ENCODE data around the gene MRPL45. TPM values are rescaled to one million over a fixed set of nuclear protein-coding genes. Genes with fewer than 3 reads are reported as not detected.

MRPL45 gene
- total RNA-seq, 1 donor from 2014 or later, result 34.3 TPM

- peak within 1 kb of the TSS; percentile 82 for H3K4me3 ChIP-seq (ENCODE audit: insufficient read depth, low read depth, low read length)
- H3K36me3 Mint-ChIP-seq (ENCODE audit: low read depth, unreplicated experiment), result no peaks in the 10 kb centered on the region
- H3K27me3 Mint-ChIP-seq (ENCODE audit: low read depth, unreplicated experiment), result peaks cover 2% of the 10 kb centered on the region
- FAIRE-seq, result no peak
- H3K9me3 ChIP-seq (ENCODE audit: insufficient read depth, low read depth, low read length), result no peaks in the 10 kb centered on the region
- H3K36me3 ChIP-seq (ENCODE audit: insufficient read depth, low read length), result no peaks in the 10 kb centered on the region
- peak; percentile 84 for DNase-seq (ENCODE audit: low read depth)
- H3K79me2 ChIP-seq (ENCODE audit: insufficient read depth, low read length), result peaks cover 45% of the 10 kb centered on the region
- peaks cover 39% of the 10 kb centered on the region for H4K20me1 ChIP-seq (ENCODE audit: insufficient read depth, low read length)
- no peaks in the 10 kb centered on the region for H3K9me3 Mint-ChIP-seq (ENCODE audit: unreplicated experiment)
- peak within 1 kb of the TSS; percentile 96 for H3K4me2 ChIP-seq (ENCODE audit: low read length)
- peak within 1 kb of the TSS; percentile 91 for H3K4me3 Mint-ChIP-seq (ENCODE audit: unreplicated experiment)
- peak within 1 kb of the TSS; percentile 78 for H3K9ac ChIP-seq (ENCODE audit: low read length)
- peaks cover 15% of the 10 kb centered on the region for H3K4me1 ChIP-seq (ENCODE audit: insufficient read depth, low read length)
- H3K27ac ChIP-seq (ENCODE audit: low read depth, low read length), result peak within 1 kb of the TSS; percentile 80
- no peaks in the 10 kb centered on the region for H3K27me3 ChIP-seq (ENCODE audit: insufficient read depth, low read length)
- TF ChIP-seq EZH2 (IDR thresholded peaks at IDR 0.05; ENCODE audit: insufficient read depth, low read length), result no peak
- TF ChIP-seq CTCF (IDR thresholded peaks at IDR 0.05; ENCODE audit: insufficient read depth, low read depth, low read length), result no peak
- peak within 1 kb of the TSS; percentile 96 for H3K27ac Mint-ChIP-seq (ENCODE audit: unreplicated experiment)
- H2AFZ ChIP-seq (ENCODE audit: low read depth, low read length), result peak within 1 kb of the TSS; percentile 95
- peaks cover 14% of the 10 kb centered on the region for H3K4me1 Mint-ChIP-seq (ENCODE audit: low read depth, unreplicated experiment)
Measured at GRCh38 chr17:38351412-38352222, 54.6 kb downstream of the MRPL45 start, which contains the start of gene SOCS7. SOCS7 (plus strand) TSS chr17:38351844; CDS start chr17:38352053, 209 bp downstream.

GRCh38 chr17:38352245-38353085, 55.5 kb downstream of the MRPL45 start:
- Histone ChIP-seq H4K20me1 (ENCODE audit: insufficient read depth, low read length) (peaks cover 47% of the 10 kb centered on the region), H3K79me2 (ENCODE audit: insufficient read depth, low read length) (peaks cover 53% of the 10 kb centered on the region), H3K4me1 (ENCODE audit: insufficient read depth, low read length) (peaks cover 15% of the 10 kb centered on the region), H3K27me3 (ENCODE audit: insufficient read depth, low read length) (no peaks in the 10 kb centered on the region), H3K4me2 (ENCODE audit: low read length) (peak overlapping the region; percentile 96), H2AFZ (ENCODE audit: low read depth, low read length) (peak overlapping the region; percentile 62), H3K27ac (ENCODE audit: low read depth, low read length) (peak overlapping the region; percentile 56), H3K4me3 (ENCODE audit: insufficient read depth, low read depth, low read length) (peak overlapping the region; percentile 82), H3K9me3 (ENCODE audit: insufficient read depth, low read depth, low read length) (no peaks in the 10 kb centered on the region), H3K36me3 (ENCODE audit: insufficient read depth, low read length) (no peaks in the 10 kb centered on the region), H3K9ac (ENCODE audit: low read length) (peak overlapping the region; percentile 78)
- Mint-ChIP-seq H3K9me3 (ENCODE audit: unreplicated experiment) (no peaks in the 10 kb centered on the region), H3K4me1 (ENCODE audit: low read depth, unreplicated experiment) (peaks cover 16% of the 10 kb centered on the region), H3K4me3 (ENCODE audit: unreplicated experiment) (peak overlapping the region; percentile 89), H3K27ac (ENCODE audit: unreplicated experiment) (peak overlapping the region; percentile 48), H3K36me3 (ENCODE audit: low read depth, unreplicated experiment) (no peaks in the 10 kb centered on the region), H3K27me3 (ENCODE audit: low read depth, unreplicated experiment) (peaks cover 2% of the 10 kb centered on the region)
- DNase-seq (ENCODE audit: low read depth), result peak; percentile 15
- no peak for FAIRE-seq
- TF ChIP-seq CTCF (IDR thresholded peaks at IDR 0.05; ENCODE audit: insufficient read depth, low read depth, low read length), result no peak
